Eye (tissue), 1 donor: Measurements from ENCODE around the gene SECISBP2.
A peak's percentile ranks its signal among the peaks of the same experiment; 100 is the strongest.
"Not testable (repeated sequence)": the region's sequence is repeated elsewhere in the genome, so short reads cannot be mapped to it uniquely, and the experiment has no call there.

Experiments
- DNase-seq: peaks from one replicate; pipeline ENCODE4 v3.0.0-alpha.2; 2015

Gene SECISBP2

DNA sequence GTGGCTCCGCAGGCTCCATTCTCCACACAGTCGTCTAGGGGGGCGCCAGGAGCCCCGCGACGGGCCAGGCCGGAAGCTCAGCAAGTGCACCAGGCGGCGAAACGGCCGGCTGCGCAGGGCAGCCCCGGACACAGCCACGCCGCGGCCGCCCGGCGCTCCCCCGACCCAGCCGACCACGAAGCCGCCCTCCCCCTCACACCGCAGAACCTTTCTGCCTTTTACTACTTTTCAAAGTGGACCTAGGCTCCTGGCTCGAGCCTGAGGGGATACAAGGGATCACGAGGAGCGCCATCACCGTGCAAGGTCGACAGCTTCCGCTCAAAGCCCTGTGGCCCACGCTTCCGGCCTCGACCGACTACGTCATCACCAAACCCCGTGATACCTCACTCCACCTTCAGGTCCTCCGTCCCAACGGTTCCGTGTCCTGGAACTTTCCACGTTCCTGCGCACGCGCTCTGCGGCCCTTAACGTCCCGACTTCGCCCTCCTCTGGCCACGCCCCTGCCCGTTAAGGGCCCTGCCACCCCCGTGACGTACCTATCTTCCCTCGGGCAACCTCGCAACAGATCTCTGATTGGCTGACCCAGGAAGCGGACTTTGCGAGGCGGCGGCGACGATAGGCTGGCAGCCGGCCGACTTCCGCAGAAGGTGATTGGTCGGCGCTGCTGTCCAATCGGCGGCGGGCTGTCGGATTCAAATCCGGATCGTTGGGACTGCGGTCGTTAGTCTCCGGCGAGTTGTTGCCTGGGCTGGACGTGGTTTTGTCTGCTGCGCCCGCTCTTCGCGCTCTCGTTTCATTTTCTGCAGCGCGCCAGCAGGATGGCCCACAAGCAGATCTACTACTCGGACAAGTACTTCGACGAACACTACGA, 7.6 kb upstream of the SECISBP2 start, which contains the start of gene CKS2:
Gene CKS2 (plus strand): TSS at position 721 of the 871 bp plus-strand sequence. CDS start 98 bp downstream, at position 819.
- peak; percentile 100 for DNase-seq

GRCh38 chr9:89311346-89312221, 6.7 kb upstream of the SECISBP2 start:
- DNase-seq: peak; percentile 69

DNA sequence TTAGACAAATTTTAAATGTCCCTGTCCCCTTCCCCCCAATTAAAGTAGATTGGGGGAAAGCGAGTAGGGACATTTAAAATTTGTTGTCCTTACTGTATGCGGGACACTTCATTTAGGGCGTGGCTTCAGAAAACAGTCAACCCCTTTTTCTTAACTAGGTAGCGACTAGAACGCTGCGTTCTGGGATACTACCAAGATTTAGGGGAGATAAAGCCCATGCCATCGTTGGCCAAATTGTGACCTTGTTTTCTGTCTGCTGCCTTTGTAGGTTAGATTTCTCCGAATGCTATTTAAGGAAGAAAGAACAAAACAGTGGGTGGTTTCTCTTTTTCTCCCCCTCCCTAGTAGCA, 6.1 kb upstream of the SECISBP2 start:
- DNase-seq: peak; percentile 58

GRCh38 chr9:89313842-89314241, 4.5 kb upstream of the SECISBP2 start:
- peak; percentile 13 for DNase-seq

- DNase-seq: no peak
Observed at GRCh38 chr9:89314955-89315354, 3.3 kb upstream of the SECISBP2 start.

GRCh38 chr9:89315482-89315881, 2.8 kb upstream of the SECISBP2 start:
- no peak for DNase-seq

- peak; percentile 10 for DNase-seq
Observed at GRCh38 chr9:89317282-89317681, 1.0 kb upstream of the SECISBP2 start.

DNA sequence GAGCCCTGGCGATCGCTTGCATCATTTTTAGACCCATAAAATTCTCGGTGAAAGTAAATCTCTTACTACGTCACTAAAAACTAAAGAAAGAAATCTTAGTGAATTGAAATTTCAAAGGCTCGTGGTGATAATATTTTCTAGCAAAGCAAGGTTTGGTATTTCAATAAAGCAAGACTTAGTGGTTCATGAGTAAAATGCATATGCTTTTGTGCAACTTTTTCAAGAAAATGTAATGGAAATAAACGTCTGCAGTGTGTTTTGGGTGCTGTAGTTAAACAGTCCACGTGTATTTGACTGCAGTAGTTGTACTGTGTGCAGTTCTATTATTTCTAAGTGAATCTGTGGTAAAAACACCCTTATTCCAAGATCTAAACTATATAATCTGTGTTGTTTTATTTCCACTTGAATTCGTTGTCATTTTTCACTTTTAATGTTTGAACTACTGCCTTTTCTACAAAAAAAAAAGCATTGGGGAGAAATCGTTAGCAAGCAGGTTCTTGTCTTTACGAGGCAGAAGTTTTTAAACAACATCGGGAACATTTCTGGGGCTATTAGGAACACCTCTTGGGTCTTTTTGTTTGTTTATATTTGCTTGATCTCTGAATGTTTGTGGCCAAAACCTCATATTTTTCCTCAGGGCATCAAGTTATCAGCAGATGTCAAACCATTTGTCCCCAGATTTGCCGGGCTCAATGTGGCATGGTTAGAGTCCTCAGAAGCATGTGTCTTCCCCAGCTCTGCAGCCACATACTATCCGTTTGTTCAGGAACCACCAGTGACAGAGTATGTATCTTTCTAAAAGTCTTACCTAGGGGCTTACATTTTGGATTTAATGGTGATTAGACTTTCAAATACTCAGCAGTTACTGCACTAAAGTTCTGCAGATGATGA, 960 bp downstream of the SECISBP2 start:
- peak; percentile 60 for DNase-seq

GRCh38 chr9:89323390-89323789, 5.1 kb downstream of the SECISBP2 start:
- no peak for DNase-seq

DNA sequence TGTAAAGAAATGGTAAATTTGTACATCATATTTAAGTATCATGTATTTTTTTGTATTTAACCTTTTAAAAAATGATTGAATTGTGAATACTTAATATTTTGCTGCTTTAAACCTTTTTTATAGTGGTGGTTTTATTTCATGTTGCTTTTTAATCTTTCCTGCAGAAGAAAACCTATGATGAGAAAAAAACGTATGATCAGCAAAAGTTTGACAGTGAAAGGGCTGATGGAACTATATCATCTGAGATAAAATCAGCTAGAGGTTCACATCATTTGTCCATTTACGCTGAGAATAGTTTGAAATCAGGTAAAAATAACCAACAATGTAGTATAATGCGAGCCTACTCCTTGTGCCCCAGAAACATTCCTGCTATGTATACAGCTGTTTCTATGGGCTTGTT, 7.4 kb downstream of the SECISBP2 start:
- DNase-seq: no peak

DNA sequence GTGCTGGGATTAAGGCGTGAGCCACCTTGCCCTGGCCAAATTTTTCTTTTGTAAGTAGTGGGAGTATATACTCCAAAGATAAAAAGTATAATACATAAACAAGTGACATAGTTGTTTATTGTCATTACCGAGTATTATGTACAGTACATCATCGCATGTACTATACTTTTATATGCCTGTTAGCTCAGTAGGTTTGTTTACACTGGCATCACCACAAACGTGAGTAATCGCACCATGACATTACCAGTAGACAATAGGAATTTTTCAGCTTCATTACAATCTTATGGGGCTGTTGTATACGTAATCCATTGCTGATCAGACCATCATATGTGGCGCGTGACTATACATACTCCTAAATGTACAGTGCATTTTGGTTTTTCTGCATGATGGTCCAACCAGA, 9.8 kb downstream of the SECISBP2 start:
- DNase-seq: no peak

- DNase-seq: no peak
Observed at GRCh38 chr9:89329917-89330316, 11.6 kb downstream of the SECISBP2 start.

- DNase-seq: no peak
Observed at GRCh38 chr9:89330513-89330912, 12.2 kb downstream of the SECISBP2 start.

DNA sequence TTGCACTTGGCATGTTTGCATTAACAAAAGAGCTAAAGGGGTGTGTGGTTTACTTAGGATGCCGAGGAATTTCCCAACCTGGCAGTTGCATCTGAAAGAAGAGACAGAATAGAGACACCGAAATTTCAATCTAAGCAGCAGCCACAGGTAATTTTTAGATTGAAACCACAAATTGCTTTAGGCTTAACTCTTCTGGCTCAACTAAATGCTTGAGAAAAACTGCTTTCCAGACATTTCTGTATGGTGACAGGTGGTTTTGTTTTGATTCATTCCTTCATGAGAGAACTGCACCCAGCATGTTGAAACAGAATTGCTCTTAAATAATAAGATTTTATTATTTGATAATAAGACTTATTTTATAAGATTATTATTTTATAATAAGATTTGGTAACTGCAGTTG, 21.5 kb downstream of the SECISBP2 start:
- DNase-seq: no peak

- DNase-seq: no peak
Observed at GRCh38 chr9:89340332-89340731, 22.0 kb downstream of the SECISBP2 start.

DNA sequence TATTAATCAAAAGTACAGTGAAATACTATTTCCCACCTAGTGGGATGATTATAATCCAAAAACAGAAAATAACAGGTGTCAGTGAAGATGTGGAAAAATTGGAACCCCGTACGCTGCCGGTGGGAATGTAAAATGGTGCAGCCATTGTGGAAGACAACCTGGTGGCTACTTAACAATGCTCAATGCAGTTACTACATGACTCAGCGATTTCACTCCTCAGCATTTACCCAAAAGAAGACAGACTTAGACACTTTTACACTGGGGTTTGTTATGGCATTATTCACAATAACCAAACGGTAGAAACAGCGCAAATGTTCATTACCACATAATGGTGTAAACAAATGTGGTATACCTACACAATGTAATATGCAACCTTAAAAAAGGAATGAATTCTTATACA, 23.9 kb downstream of the SECISBP2 start:
- no peak for DNase-seq

- no peak for DNase-seq
Observed at GRCh38 chr9:89342948-89343347, 24.6 kb downstream of the SECISBP2 start.

GRCh38 chr9:89343812-89344211, 25.5 kb downstream of the SECISBP2 start:
- DNase-seq: not testable (repeated sequence)

DNA sequence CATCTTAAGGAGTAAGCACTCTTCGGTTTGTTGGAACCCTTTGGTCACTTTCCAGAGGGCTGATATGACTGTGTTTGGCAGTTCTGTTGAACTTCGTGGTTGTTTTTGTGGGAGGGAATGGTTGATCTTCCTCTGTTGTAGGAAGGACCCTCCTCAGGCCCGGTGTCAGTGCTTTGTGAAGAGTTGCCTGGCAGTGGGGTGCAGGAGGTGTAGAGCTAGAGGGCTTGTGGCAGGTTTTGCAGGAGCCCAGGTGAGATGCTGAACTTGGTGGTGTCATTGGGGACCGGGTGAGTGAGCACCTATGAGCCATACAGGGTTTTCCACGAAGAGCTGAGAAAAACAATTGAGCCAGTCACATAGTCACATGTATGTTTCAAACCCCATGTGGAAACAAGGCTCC, 27.2 kb downstream of the SECISBP2 start:
- DNase-seq: no peak

DNA sequence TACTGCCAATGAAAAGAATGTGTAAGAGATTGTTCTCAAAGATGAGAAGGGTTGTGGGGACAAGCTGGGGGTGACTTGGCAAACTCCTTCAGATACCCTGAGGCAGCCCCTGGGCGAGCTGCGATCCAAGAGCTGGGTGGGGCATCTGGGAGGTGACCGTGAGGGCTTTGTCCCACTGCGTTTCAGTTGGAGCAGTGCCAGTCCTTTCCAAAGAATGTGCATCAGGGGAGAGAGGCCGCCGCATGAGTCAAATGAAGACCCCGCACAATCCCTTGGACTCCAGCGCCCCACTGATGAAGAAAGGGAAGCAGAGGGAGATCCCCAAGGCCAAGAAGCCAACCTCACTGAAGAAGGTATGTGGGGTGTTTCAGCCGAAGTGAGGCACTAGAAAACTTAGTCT, 28.4 kb downstream of the SECISBP2 start:
- no peak for DNase-seq

DNA sequence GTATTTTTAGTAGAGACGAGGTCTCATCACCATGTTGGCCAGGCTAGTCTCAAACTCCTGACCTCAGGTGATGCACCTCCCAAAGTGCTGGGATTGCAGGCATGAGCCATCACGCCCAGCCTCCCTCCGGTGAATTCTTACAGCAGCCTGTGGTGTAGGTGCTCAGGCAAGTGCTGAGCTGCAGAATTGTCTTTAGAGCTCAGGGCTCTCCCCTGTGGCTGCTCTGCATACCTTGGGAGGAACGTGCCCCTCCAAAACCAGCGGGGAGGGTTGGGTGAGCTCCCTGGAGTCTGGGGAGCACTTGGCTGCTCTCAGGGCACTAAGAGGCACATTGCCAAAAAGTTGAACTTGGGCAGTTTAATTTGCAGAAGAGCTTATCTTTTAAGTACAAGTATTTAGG, 29.4 kb downstream of the SECISBP2 start:
- no peak for DNase-seq

DNA sequence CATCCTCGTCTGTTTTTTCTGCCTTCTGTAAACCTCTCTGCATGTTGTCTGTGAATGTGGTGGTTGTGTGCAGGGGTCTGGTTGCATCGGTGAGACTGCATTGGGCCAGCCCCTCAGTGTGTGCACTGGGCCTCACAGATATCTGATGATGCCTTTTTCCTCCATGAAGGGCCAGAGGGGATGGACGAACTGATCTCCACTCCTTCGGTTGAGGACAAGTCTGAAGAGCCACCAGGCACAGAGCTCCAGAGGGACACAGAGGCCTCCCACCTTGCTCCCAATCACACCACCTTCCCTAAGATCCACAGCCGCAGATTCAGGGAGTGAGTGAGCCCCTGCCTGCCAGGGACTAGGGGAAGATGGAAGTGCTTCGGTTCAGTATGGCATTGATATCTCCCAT, 31.3 kb downstream of the SECISBP2 start:
- no peak for DNase-seq
